IPS-18a (cell line): ENCODE data around the gene SH2D3A.

ENCODE experiments used
- H3K27ac ChIP-seq: one replicate; pipeline ENCODE4 v1.5.1; 2013; ENCODE audit warnings: low read length
- H3K27me3 ChIP-seq: one replicate; pipeline ENCODE4 v1.6.1; 2013; ENCODE audit warnings: mild to moderate bottlenecking, low read length; ENCODE audit not compliant: control insufficient read depth, insufficient read depth
- H3K36me3 ChIP-seq: one replicate; pipeline ENCODE4 v1.6.1; 2013; ENCODE audit warnings: low read depth, low read length; ENCODE audit not compliant: control insufficient read depth
- H3K4me1 ChIP-seq: one replicate; pipeline ENCODE4 v1.6.1; 2013; ENCODE audit warnings: low read depth, low read length; ENCODE audit not compliant: control insufficient read depth
- H3K4me3 ChIP-seq: one replicate; pipeline ENCODE4 v1.5.1; 2013; ENCODE audit warnings: low read length
- H3K9ac ChIP-seq: one replicate; pipeline ENCODE4 v1.6.1; 2013; ENCODE audit warnings: mild to moderate bottlenecking, low read length, moderate library complexity
- H3K9me3 ChIP-seq: one replicate; pipeline ENCODE4 v1.6.1; 2013; ENCODE audit warnings: low read depth, low read length; ENCODE audit not compliant: control insufficient read depth

The SH2D3A gene

GRCh38 chr19:6733338-6734095 is 33.7 kb downstream of the SH2D3A start:
- Histone ChIP-seq H3K27ac (no peak overlapping the region), H3K4me3 (no peak overlapping the region)

GRCh38 chr19:6732803-6733337 is 34.4 kb downstream of the SH2D3A start:
- H3K4me1 ChIP-seq, result peaks cover 22% of the 10 kb centered on the region
- H3K27me3 ChIP-seq, result no peaks in the 10 kb centered on the region
- no peak overlapping the region for H3K9ac ChIP-seq
- H3K9me3 ChIP-seq, result no peaks in the 10 kb centered on the region
- H3K4me3 ChIP-seq, result no peak overlapping the region
- H3K36me3 ChIP-seq, result no peaks in the 10 kb centered on the region
- H3K27ac ChIP-seq, result no peak overlapping the region

More at GRCh38 chr19:6733338-6734095, 33.7 kb downstream of the SH2D3A start:
- H3K9me3 ChIP-seq, result no peaks in the 10 kb centered on the region
- H3K36me3 ChIP-seq, result no peaks in the 10 kb centered on the region
- H3K27me3 ChIP-seq, result no peaks in the 10 kb centered on the region
- H3K4me1 ChIP-seq, result peaks cover 29% of the 10 kb centered on the region
- H3K9ac ChIP-seq, result no peak overlapping the region

- Histone ChIP-seq H3K27ac (no peak overlapping the region), H3K9me3 (no peaks in the 10 kb centered on the region), H3K36me3 (no peaks in the 10 kb centered on the region), H3K4me3 (no peak overlapping the region), H3K27me3 (no peaks in the 10 kb centered on the region), H3K9ac (no peak overlapping the region), H3K4me1 (peaks cover 22% of the 10 kb centered on the region)
These were observed 35.4 kb downstream of the SH2D3A start for GRCh38 chr19:6731822-6732221.

- Histone ChIP-seq H3K4me1 (peaks cover 15% of the 10 kb centered on the region), H3K9ac (no peak overlapping the region), H3K27me3 (no peaks in the 10 kb centered on the region), H3K4me3 (no peak overlapping the region), H3K27ac (no peak overlapping the region), H3K36me3 (no peaks in the 10 kb centered on the region), H3K9me3 (no peaks in the 10 kb centered on the region)
These were observed 36.1 kb downstream of the SH2D3A start for GRCh38 chr19:6730941-6731670.

GRCh38 chr19:6730153-6730804 is 37.0 kb downstream of the SH2D3A start:
- H3K4me3 ChIP-seq, result no peak overlapping the region
- peaks cover 7% of the 10 kb centered on the region for H3K4me1 ChIP-seq
- no peak overlapping the region for H3K9ac ChIP-seq
- H3K36me3 ChIP-seq, result no peaks in the 10 kb centered on the region
- H3K27me3 ChIP-seq, result no peaks in the 10 kb centered on the region
- H3K27ac ChIP-seq, result no peak overlapping the region
- no peaks in the 10 kb centered on the region for H3K9me3 ChIP-seq

- peaks cover 3% of the 10 kb centered on the region for H3K4me1 ChIP-seq
- no peak overlapping the region for H3K4me3 ChIP-seq
- no peaks in the 10 kb centered on the region for H3K36me3 ChIP-seq
- H3K9ac ChIP-seq, result no peak overlapping the region
- H3K27ac ChIP-seq, result no peak overlapping the region
- H3K9me3 ChIP-seq, result no peaks in the 10 kb centered on the region
- H3K27me3 ChIP-seq, result no peaks in the 10 kb centered on the region
These were observed 37.6 kb downstream of the SH2D3A start for GRCh38 chr19:6729573-6730152.

GRCh38 chr19:6728346-6728745 is 38.9 kb downstream of the SH2D3A start:
- Histone ChIP-seq H3K4me1 (peaks cover 3% of the 10 kb centered on the region), H3K27ac (no peak overlapping the region), H3K4me3 (no peak overlapping the region), H3K27me3 (no peaks in the 10 kb centered on the region), H3K36me3 (no peaks in the 10 kb centered on the region), H3K9me3 (no peaks in the 10 kb centered on the region), H3K9ac (no peak overlapping the region)

- Histone ChIP-seq H3K27me3 (no peaks in the 10 kb centered on the region), H3K9me3 (no peaks in the 10 kb centered on the region), H3K4me1 (peaks cover 3% of the 10 kb centered on the region), H3K4me3 (no peak overlapping the region), H3K9ac (no peak overlapping the region), H3K36me3 (no peaks in the 10 kb centered on the region), H3K27ac (no peak overlapping the region)
These were observed 41.6 kb downstream of the SH2D3A start for GRCh38 chr19:6725513-6726231.

GRCh38 chr19:6724631-6725492 is 42.4 kb downstream of the SH2D3A start:
- Histone ChIP-seq H3K9me3 (no peaks in the 10 kb centered on the region), H3K9ac (no peak overlapping the region), H3K36me3 (no peaks in the 10 kb centered on the region), H3K4me1 (peaks cover 1% of the 10 kb centered on the region), H3K4me3 (no peak overlapping the region), H3K27ac (no peak overlapping the region), H3K27me3 (no peaks in the 10 kb centered on the region)

GRCh38 chr19:6723738-6724137 is 43.5 kb downstream of the SH2D3A start:
- no peaks in the 10 kb centered on the region for H3K36me3 ChIP-seq
- H3K4me3 ChIP-seq, result no peak overlapping the region
- no peaks in the 10 kb centered on the region for H3K4me1 ChIP-seq
- no peak overlapping the region for H3K27ac ChIP-seq
- no peak overlapping the region for H3K9ac ChIP-seq
- H3K9me3 ChIP-seq, result no peaks in the 10 kb centered on the region
- H3K27me3 ChIP-seq, result no peaks in the 10 kb centered on the region
